NCI-H146 treated with DMSO at 0.1 percent for 48 hours (cell line): ENCODE measurements around the gene TGM1.

Experiments used
- DNase-seq: peaks from one replicate; lab custom pipeline; 2025; ENCODE audit not compliant: unreplicated experiment; lab: John Stamatoyannopoulos, UW

TGM1 gene

DNA sequence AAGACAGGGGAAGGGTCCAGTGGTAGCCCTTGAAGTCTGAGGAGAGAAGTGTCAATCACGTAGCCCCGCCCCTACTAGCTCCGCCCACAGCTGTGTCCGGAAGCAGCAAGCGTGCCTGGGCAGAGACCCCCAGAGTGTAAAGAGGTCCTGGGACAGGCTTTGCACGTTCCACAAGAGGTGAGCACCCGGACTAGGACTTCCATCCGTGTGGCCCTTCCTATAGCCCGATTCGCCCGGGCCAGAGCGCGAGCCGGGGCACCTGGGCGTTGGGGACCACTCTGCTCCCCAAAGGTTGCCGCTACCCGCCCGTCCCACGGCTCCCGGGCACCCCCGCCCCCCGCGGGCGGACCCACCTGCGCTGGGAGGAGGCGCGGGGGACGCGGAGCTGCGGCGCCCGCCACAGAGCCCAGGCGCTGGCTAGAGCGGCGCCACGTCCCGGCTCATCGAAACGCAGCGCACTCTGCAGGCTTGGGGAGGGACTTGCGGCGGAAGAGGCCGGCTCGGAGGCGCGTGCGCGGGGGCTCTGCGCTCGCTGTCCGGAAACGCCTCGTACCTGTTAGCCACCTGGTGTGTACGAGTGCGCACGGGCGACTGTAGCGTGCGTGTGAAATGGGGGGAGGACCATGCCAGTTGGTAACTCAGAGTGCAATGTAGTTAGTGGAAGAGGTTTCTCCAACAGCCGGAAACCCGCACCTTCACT is 8.3 kb upstream of the TGM1 start, which contains the start of gene RABGGTA:
Gene RABGGTA (minus strand): TSS at position 464 of the 700 bp plus-strand sequence. CDS start 482 bp downstream, outside the sequence.
- peak; percentile 81 for DNase-seq

DNA sequence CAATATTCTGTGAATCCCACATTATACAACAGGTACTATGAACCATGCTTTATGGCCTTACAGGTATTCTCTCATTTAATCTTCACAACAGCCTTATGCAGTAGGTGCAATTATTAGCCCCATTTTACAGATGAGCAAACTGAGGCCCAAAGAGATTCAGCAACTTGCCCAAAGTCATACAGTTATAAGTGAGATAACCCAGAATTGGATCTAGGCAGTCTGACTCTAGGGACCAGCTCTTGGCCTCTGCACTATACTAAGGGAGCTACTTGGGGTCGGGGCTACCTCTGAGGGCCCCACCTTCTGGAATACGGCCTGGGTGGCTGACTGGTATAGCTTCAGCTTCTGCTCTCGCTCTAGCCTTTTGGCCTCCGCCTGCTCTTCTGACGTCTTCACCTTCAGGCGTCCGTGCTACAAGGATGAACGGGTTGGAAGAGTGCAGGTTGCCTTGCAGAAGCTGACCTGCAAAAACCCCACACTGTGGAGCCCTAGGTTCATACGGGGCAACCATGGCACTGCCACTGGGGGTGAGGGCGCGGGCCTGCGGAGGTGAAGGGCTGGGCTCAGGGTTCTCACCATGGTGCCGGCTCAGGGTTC is 7.7 kb upstream of the TGM1 start:
- DNase-seq = no peak

DNA sequence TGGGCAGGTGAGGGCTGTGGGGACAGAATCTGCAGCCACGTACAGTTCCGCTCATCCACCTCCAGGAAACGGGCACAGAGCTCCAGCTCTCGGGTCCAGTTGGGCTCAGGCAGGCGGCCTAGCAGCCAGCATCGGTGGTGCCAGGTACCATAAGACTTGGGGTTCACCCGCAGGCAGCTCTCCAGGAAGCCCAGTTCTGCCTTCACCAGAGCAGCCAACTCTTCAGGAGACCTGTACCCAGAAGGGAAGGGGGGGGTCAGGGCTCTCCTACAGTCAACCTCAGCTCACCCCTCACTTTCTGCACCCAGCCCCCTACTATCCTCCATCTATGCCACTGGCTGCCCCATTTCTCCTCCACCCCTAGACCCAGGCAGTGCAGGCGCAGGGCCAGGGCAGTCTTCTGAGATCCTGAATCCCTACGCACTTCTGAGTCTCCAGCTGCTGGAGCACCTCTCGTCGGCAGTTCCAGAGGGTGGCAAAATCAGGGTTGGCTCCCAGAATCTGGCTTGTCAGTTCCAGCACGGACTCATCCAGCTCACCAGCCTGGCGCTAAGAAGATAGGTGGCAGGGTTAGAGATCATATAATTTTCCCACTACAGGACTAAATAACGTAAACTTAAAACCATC is 7.0 kb upstream of the TGM1 start:
- no peak for DNase-seq

DNA sequence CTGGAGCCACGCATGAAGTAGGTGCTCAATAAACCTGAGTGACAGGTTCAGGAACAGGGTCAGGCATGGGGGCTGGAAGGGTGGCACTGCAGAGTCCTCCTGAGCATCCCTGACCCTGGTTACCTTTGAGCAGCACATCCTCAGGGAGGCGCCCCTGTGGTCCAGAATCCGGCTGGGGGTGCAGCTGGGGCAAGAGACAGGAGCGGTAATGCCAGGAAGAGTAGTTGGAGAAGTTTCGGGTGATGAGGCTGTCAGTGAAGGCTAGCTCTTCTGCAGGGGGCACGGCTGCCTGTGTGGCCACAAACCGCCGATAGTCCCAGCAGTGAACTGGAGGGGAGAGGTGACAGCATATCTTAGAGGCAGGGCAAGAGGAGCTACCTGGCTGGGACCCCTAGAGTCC is 6.4 kb upstream of the TGM1 start:
- no peak for DNase-seq

DNA sequence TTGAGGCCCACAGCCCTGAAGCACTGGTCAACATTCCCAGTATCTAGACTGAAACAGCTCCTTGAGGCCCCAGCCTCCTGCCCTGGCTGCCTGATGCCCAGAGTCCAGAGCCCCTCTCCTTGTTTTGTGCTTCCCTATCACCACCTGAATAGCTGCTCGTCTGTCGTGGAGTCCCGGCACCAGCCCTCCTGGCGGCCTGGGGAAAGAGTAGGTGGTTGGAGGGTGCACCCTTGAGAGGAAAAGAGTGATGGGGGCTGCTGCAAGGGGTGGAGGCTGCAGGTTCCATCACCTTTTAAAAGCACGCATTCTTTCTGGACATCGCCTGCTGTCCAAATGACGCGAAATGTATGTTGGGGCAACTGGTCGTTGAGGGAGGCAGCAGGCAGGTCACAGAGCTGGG is 5.2 kb upstream of the TGM1 start:
- DNase-seq = no peak

DNA sequence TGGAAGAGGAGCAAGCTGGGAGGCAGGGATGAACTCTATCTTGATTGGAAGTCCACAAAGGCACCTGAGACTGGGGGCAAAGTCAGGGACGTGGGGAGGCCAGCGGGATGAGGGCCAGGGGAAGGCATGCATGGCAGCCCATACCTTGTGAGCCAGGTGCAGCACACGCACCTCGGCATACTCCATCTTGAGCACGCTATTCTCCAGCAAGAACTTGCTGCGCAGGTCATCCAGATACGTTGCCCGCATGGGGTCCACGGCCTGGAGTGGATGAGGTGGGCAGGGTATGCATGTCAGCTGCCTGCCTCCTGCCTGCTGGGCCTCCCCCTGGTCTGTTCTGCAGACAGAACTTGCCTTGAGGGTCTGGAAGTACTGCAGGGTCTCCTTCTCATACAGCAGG is 4.5 kb upstream of the TGM1 start:
- no peak for DNase-seq

DNA sequence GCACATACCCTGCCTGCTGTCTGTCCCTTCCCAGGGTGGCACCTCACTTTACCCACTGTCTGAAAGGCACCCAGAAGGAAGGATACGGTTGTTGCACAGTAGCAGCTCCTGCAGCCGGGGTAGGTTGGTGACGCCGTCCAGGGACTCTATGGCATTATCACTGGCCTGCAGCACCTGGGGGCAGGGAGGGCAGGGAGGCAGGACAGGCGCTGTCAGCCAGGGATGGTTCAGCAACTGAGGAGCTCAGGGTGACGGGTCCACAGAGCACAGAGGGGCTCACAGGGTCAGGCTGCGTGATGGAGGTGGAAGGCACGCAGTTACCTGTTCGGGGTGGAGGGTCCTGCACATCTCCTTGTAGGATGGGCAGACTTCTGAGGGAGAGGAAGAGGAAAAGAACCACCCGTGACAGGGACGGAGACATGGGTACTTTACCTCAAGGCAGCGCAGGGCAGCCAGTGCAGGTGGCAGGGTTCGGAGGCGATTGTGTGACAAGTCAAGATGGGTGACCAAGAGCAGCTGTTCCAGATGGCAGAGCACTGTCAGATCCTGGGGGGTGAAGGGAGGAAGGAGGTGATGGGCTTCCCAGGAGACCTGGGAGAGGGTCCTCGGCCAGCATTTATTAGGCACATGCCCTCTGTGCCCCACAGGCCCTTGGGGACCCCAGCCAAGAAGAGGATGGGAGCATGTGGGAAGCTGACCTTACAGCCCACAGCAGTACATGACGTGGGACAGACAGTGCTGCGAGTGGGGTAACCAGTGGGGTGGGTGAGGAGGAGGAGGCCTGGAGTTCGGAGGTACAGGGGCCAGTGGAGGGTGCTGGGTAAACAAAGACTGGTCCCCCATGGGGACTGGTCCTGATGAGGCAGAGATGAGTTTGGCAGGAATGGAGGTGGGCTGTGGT is 3.6 kb upstream of the TGM1 start:
- no peak for DNase-seq

DNA sequence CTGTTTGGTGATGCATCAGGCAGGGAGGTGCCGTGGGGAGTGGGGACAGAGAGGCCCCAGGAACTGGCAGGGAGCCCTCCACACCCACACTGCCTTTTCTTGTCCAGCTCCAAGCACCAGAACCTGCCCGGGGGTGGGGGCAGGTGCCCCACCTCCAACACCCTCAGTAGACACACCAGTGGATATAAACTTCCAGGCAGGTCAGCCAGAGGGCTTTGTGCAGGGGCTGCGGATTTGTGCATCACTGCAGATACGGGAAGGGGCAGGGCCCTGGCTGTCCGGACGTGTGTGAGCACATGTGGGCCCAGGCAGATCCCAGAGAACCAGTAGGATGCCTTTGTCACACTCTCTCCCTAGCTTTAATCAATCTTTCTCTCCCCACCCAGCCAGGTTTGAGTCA is 1.3 kb upstream of the TGM1 start:
- no peak for DNase-seq

DNA sequence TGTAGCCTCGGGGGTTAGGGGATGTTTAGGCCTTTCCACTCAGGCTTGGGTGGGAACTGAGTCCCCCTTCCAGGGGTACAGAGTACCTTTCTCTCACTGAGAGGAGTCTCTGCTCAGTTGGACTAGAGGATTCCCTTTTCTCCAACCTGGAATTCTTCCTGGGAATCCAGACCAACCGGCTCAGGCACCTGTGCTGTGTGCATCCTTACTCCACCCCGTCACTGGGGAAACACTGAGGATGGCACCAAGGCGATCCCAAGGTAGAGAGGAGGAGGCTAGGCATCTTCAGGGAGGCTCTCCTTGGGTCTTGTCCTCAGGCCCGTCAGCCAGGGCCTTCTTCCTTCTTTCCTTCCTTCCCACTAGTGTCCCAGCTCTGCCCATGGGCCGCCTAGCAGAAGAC is 871 bp upstream of the TGM1 start:
- DNase-seq = no peak

DNA sequence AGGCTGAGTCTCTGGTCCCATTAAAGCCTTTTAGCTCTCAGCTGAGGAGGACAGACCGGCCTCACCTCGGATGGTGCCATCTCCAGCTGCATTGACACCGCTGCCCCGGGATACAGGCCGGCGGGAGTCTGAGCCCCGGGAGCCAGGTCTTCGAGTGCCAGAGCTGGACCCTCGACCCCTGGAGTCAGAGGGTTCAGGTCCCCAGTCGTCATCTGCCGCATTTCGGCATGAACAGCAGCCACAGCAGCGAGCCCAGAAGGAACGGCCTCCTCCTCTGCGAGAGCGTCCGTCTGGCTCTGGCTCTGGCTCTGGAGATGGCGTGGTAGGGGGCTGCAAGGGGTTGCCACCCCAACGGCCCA is 1.0 kb downstream of the TGM1 start:
- DNase-seq = no peak

DNA sequence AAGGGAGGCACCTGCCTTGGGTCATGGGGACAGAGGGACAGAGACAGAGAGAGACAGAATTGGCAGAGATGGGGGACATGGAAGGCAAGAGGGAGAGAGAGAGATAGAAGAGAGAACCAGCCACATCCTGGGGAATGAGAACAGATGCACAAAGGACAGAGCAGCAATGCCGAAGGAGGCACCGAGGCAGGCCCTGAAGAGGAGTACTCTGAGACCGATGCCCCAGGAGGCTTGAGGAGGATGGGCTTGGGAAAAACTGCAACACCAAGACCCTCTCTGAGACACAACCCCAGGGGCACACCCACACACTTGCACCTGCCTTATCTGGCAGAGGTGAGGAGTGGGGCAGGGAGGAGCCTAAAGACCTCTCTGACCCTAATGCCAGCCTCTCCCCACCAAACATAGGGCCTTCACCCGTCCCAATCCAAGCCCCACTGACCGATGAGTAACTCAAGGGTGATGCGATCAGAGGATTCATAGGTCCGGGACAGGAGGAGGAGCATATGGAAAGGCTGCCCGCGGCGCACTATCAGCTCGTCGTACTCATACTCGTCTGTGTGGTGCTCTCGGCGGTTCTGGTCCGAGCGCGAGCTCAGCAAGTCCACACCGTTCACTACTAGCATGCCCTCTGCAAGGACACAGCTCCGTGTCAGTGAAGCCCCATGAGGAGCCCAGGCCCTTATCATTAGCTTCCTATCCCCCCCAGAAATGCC is 1.6 kb downstream of the TGM1 start:
- no peak for DNase-seq

DNA sequence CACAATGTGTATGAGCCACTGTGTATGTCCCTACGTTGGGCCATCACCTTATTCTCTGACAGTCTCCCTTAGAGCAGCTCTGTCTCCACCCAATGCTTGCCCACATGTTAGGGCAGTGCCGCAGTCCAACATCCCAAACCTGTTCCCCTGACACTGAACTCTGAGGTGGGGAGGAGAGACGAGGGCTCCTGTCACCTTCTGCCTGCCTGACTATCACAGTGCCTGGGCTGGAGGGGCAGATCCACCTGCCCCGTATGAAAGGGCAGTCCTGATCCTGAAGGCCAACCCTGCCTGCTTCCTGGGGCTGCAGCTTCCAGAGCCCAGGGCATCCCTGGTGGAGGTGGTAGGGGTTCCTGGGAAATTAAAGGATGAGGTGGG is 2.2 kb downstream of the TGM1 start:
- no peak for DNase-seq

DNA sequence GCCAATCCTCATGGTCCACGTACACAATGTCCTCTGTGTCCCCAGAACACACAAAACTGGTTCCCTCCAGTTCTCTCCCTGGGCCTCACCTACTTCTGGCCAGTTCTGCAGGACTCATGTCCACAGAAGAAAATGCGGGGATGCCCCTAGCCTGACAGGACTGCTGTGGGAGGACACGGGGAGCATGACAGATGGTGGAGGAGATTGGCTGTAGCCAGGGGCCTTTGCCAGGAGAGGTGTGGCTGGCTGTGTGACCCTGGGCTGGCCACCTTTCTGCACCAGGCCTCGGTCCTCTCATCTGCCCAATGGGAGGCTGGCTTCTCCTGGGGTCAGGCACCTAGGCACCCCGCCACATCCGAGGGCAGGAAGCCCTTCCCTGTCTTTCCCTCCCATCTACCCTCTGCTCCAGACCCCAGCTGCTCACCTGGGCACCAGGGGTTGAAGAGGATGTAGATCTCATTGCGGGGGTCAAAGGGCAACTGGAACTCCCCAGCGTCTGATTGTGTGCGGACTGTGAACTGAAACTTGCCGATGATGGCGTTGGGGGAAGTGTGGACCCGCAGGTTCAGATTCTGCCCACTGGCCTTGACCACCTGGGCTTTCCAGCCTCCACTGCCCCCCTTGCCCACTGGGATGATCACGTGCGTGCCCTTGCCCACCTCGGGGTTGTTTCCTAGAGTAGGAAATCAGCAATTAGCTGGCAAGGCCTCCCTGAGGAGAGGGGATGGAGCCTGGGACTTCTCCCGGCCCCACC is 2.8 kb downstream of the TGM1 start:
- no peak for DNase-seq

DNA sequence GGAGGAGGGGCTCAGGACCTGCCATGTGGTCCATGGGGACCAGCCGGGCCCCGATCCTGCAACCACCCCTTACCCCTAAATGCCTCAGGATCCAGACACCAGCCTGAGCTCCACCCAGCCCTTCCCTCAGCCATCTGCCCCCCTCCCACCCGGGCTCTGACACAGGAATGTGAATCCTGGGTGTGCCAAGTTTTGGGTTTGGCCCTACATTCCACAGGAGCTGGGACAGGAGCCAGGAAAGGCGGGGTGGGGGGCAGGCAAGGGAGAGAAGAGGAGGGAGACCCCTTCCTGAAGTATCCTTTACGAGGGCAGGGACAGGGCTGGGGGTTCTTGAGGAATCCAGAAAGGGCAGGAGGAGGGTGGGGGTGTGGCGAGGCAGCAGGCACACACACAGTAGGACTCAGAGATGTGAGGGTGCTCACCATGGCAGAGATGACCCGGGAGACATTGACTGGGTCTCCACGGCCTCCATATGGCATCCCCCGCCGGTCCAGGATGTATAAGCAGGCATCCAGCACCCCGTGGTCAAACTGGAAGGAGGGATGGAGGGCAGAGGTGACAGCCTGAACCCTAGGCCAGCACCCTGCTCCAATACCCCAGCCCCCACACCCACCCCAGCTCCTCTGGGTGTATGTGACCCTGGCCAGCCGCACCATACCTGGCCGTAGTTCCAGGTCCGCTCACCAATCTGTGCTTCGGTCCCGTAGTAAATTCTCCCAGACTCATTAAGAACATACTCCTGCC is 3.5 kb downstream of the TGM1 start:
- DNase-seq = no peak

DNA sequence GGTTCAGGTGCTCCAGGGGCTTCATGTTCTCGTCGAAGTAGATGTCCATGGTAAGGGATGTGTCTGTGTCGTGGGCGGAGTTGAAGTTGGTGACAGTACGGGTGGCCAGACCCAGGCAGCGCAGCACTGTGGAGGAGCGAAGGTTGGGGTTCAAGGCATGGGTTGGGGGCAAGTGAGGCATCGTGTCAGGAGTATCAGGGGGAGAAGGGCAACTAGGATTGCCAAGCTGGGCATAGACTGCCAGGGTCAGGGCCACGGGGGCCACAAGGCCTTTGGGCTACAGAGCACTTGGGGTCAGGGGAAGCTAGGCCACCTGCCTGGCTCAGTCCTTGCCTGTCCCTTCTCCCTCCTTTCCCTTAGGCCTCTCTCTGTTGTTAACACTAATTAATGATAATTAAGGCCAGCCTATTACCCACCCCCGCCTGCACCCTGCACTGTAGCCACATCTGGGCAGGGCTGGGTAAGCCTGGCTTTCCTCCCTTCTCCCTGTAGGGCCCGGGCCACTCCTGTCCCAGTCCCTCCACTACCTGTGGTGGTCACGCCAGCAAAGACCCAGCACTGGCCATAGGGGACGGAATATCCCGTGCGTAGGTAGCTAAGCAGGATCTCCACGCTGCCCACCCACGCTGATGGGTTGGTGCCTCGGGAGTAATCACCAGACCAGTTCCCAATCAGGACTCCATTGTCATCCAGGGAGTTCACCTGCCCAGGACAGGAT is 4.3 kb downstream of the TGM1 start:
- DNase-seq = no peak

DNA sequence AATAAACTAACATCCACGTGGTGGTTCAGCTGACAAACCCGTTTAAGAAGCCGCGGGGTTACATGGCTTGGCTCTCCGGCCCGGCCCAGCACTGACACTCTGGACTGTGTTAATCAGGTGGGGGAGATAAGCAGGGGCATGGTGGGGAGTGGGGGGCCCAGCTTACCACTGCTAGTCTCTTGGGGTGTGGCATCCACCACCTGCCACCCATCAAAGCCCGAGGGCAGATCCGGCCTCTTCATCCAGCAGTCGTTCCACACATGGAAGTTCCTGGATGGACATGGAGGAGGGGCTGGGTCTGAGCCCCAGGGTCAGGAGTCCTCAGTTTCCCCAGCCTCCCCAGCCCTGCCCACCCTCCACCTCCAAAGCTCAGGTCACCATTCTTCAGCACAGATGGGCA is 4.9 kb downstream of the TGM1 start:
- no peak for DNase-seq

DNA sequence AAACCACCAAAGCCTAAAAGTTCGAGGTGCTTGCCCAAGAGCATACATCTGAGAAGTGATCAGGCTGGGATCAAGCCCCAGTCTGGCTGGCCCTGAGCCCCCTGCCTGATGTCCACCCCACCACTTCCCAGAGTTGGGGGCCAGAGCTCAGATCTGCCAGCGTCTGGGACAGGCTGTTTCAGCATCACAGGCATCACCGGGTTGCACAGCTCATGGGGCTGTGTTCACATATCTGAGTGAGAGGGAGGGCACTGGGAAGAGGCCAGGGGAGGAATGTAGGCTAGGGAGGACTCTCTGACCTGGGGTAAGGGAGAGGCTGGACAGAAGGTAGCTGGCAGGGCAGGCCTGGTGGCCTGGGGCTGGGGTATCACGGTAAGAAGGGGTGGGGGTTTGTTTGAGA is 6.0 kb downstream of the TGM1 start:
- no peak for DNase-seq

DNA sequence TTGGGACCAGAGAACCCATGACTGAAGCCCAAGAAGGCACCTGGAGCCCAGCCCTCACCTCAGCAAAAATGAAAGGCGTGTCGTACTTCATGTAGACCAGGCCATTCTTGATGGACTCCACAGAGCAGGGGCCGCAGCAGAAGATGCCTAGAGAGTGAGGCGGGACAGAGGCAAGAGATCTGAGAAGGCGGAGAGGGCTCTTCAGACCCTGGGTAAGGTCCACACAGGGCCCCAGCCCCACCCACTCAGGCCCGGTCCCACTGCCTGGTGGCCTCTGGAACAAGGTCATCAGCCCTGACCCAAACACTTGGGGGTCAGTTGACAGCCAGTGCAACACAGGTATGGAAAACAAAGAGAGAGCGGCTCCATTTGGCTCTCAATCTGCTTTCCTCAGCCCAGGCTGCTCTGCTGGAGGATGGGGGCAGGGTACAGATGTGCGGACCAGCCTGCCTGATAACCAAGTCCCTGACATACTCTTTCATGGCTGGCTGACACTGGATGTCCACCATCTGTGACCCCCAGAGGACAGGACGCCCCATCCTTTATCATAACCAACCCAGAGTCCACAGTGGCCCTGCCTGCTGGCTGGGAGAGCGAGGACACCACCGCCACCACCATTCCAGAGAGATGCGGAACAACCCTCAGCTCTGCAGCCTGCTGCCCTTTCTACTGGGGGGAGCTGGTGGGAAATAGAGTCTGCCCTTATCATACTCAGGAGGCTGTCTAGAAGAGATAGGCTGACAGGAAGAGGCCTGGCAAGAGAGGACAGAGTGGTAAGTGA is 6.9 kb downstream of the TGM1 start:
- no peak for DNase-seq
